HFF-Myc (cell line): ENCODE data around the gene CCDC61.

Source experiments
- DNase-seq: peaks from one replicate; pipeline ENCODE4 v3.0.0-alpha.2; 2011; ENCODE audit warnings: low read depth; ENCODE audit errors: extremely low read depth
- H3K4me3 ChIP-seq: replicated peaks from 2 replicates; pipeline ENCODE4 v1.5.1; 2011; ENCODE audit warnings: low read depth, mild to moderate bottlenecking, control low read depth, low read length
- TF ChIP-seq, protein P1 (sequence below): IDR thresholded peaks from 2 replicates; pipeline ENCODE4 v1.5.1; 2012; ENCODE audit warnings: mild to moderate bottlenecking, low read depth, low read length, control low read depth; ENCODE audit errors: missing control alignments

Gene CCDC61

DNA sequence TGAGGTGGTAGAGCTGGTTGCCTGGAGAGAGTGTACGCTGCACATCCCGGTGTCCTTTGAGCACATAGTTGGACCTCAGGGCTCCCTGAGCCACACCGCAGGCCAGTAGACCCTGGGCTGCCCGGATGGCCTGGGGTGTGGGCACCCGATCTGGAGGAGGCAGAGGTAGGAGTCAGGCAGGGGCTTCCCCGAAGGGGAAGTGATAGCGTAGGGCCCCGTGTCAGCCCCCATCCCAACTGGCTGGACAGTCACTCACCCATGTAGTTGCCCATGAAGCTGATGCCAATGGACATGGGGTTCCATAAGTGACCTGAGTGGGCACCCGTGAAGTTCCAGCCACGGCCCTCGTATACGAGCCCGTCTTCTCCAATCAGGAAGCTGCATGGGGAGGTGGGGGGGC lies 24.0 kb downstream of the CCDC61 start:
- H3K4me3 ChIP-seq: no peak overlapping the region
- TF ChIP-seq, protein P1, sequence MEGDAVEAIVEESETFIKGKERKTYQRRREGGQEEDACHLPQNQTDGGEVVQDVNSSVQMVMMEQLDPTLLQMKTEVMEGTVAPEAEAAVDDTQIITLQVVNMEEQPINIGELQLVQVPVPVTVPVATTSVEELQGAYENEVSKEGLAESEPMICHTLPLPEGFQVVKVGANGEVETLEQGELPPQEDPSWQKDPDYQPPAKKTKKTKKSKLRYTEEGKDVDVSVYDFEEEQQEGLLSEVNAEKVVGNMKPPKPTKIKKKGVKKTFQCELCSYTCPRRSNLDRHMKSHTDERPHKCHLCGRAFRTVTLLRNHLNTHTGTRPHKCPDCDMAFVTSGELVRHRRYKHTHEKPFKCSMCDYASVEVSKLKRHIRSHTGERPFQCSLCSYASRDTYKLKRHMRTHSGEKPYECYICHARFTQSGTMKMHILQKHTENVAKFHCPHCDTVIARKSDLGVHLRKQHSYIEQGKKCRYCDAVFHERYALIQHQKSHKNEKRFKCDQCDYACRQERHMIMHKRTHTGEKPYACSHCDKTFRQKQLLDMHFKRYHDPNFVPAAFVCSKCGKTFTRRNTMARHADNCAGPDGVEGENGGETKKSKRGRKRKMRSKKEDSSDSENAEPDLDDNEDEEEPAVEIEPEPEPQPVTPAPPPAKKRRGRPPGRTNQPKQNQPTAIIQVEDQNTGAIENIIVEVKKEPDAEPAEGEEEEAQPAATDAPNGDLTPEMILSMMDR: no peak
- DNase-seq: no peak

DNA sequence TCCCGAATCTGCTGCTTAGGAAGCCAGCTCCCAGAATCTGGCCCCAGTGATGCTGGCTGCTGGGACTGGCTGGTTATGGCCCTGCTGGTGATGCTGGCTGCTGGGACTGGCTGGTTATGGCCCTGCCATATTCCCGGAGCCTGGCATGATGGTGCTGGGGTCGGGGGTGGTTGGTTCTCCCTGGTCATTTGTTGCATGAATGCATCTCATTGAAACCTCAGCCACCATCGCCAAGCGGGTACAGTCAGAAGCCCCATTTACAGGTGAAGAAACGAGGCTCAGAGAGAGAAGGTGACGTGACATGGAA lies 25.5 kb downstream of the CCDC61 start:
- H3K4me3 ChIP-seq: no peak overlapping the region
- TF ChIP-seq, protein P1: no peak
- no peak for DNase-seq

DNA sequence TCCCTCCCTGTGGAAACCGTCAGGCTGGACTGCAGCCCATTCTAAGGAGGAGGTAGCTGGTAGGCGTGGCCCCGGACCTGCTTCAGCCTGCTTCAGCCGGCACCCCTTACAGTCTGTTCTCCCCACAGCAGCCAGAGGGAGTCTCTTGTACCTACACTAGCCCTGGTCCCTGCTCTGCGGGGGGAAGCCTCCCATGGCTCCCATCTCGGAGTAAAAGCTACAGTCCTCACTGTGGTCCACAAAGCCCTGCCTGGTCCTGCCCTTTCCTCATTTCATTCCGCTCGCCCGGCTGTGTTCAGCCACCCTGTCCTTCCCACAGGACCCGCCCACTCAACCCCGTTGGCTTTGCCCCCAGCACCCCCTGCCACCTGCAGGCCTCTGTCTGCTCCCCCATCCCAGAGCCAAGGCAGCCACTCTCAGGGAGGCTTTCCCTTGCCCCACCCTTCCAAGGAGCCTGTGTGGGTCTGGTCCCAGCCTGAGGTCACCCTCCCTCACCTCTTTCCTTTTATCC lies 26.3 kb downstream of the CCDC61 start:
- TF ChIP-seq, protein P1: no peak
- DNase-seq: no peak
- H3K4me3 ChIP-seq: no peak overlapping the region

DNA sequence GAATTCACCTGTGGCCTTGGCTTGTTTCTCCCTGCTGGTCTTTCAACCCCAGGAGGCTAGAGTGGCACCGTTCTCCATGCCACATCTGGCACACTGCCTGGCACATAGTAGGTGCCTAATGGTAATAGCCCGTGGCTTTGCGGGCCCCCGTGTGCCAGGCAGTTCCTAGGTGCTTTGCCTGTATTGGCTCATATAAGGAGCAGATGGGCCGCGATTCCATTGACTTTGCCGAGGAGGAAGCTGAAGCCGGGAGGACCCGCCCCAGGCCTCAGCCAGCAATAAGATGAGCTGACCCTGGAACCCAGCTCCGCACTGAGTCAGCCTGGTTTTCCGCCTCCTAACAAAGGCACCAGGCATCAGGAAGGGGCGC lies 26.8 kb downstream of the CCDC61 start:
- TF ChIP-seq, protein P1: no peak
- no peak for DNase-seq
- no peak overlapping the region for H3K4me3 ChIP-seq

DNA sequence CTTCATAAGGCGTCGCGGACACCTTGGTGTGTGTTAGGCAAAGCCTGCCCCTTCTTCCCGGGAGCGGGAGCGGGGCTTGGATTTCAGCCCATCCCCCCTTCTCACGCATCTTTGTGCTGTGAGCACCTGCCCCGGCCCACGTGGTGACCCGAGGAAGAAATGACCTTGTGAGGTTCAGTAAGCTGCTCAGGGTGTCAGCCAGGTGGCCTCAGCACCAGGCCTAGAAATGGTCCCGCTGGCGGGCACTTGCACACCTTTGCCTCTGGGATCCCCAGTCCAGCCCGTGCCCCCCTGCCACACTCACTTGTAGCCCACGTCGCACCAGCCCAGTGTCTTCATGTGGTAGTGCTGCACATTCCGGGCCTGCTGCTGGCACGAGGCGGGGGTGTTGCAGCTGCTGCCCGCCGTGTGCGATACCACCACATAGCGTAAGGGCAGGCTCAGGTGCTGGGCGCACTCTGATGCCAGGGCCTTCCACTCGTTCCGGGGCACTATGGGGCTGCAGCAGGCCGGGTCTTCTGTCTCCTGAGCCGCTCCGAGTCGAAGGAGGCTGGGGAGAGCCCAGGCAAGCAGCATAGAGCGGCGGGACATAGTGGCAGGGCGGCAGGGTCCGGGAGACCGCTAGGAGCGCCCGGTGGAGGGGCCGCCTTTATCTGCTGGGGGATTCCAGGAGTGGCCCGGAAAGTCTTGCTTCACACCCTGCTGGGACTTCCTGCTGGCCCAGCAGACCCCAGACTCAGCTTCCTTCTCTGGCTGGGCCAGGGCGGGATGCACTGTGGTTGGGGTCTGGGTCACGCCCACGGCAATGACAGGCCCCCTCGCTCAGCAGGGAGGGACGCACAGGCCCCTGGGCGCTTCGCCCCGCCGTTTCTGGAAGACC lies 27.4 kb downstream of the CCDC61 start, which contains the start of gene PGLYRP1:
Gene PGLYRP1, minus strand, starts transcription at position 623 of the 880 bp plus-strand sequence. Its CDS starts 32 bp downstream, at position 591.
- TF ChIP-seq, protein P1: no peak
- H3K4me3 ChIP-seq: no peak within 1 kb of the TSS
- no peak for DNase-seq

DNA sequence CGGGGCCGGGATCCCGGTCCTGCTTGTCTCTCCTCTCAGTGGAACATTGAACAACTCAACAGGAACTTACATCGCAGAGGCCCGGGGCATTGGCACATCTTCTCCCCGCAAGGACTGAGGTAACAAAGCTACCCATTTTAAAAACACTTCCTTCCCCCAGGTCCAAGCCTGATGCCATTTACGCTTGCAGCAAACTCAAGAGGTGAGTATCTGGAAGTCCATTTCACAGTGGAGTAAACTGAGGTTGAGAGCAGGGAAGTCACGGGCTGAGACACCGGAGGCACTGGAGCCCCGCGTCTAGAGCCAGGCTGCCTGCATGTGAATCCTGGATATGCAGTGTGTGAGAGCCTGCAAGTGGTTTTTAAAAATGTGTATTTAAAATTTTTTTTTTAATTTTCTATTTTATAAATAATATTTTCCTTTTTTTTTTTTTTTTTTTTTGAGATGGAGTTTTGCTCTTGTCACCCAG lies 28.1 kb downstream of the CCDC61 start:
- no peak overlapping the region for H3K4me3 ChIP-seq
- TF ChIP-seq, protein P1: no peak
- DNase-seq: no peak

DNA sequence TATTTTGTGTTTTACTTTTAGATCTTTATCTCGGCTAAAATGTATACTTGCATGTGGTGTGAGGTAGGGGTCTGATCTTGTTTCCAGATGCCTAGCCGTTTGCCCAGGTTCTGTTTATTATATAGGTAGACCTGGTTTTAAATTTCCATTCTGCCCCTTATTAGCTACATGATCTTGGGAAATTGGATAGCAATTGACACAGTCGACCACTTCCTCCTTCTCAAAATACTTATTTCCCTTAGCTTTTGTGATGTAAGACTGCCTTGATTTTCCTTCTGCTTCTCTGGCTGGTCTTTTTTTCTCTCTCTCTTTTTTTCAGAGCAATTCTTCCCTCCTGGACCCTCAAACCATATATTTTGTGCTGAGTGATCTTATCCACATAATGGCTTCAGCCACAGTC lies 30.6 kb downstream of the CCDC61 start:
- H3K4me3 ChIP-seq: no peak overlapping the region
- TF ChIP-seq, protein P1: no peak
- no peak for DNase-seq
